K562 (cell line): ENCODE measurements around the gene ILF3. TPM values are rescaled to one million over a fixed set of nuclear protein-coding genes. Genes with fewer than 3 reads are reported as not detected.

Source experiments
- ATAC-seq: fragments of 200-7000 bp; cut with Tn5 transposase; 3 replicates; pipeline ENCODE4 v1.9.1; 2020; ENCODE audit warnings: moderate library complexity
- BruUV-seq: library from RNA; stranded (reverse); fragments of 400-500 nt; replicated peaks from 2 replicates; lab custom pipeline; 2021; lab: Mats Ljungman, UMichigan
- CTCF ChIA-PET: fragments of 300-600 bp; formaldehyde crosslinking; extraction: SDS; loops from one replicate; lab custom pipeline; 2021; ENCODE audit warnings: low intra/inter-chr PET ratio; lab: Yijun Ruan, JAX
- POLR2A ChIA-PET: fragments of 300-600, 350-650 bp; sonication (Branson Sonifier 250); formaldehyde crosslinking; extraction: SDS; loops from one replicate; lab custom pipeline; 2021; ENCODE audit warnings: antibody characterized with exemption, inconsistent platforms; lab: Yijun Ruan, JAX
- DNase-seq, 4 experiments: peaks; one replicate each; pipeline versions ENCODE4 v3.0.0 to v3.0.0-alpha.2; 2011 to 2018; ENCODE audit warnings: low spot score in 3 of 4, mixed read lengths in 3 of 4; ENCODE audit errors: extremely low read depth in 1 of 4
- FAIRE-seq: peaks from 2 replicates; lab custom pipeline; 2011; peaks lifted over from hg19 to GRCh38; lab: Jason Lieb, UNC
- H2AFZ ChIP-seq: 2 replicates; pipeline ENCODE4 v1.6.0; 2011; ENCODE audit warnings: low read depth, low read length, control low read depth, inconsistent platforms
- H3K27ac ChIP-seq: fragments of 200-600 bp; 3 replicates; pipeline ENCODE4 v1.8.0; 2011; ENCODE audit warnings: low read depth, mild to moderate bottlenecking, control low read depth, inconsistent platforms, low read length, moderate library complexity, mixed read lengths; ENCODE audit errors: extremely low read depth
- H3K27me3 ChIP-seq, 2 experiments: fragments of 300-600 bp in 1 of 2; 2 replicates in 1 of 2; 3 replicates in 1 of 2; pipeline versions ENCODE4 v1.6.0 to v1.8.0; 2011; ENCODE audit warnings: inconsistent platforms in 2 of 2, low read length in 2 of 2, mild to moderate bottlenecking in 1 of 2, mixed read lengths in 1 of 2, moderate library complexity in 1 of 2; ENCODE audit not compliant: control insufficient read depth in 2 of 2, insufficient read depth in 2 of 2
- H3K36me3 ChIP-seq: fragments of 300-600 bp; 3 replicates; pipeline ENCODE4 v1.8.0; 2011; ENCODE audit warnings: mild to moderate bottlenecking, low read length, inconsistent platforms; ENCODE audit not compliant: control insufficient read depth, insufficient read depth
- H3K4me1 ChIP-seq, 2 experiments: fragments of 200-600 bp in 1 of 2; replicated peaks in 1 of 2; 2 replicates in 1 of 2; 3 replicates in 1 of 2; pipeline versions ENCODE4 v1.5.1 to v1.8.0; 2011; ENCODE audit warnings: inconsistent platforms in 2 of 2, low read length in 2 of 2, mild to moderate bottlenecking in 1 of 2, mixed read lengths in 1 of 2, moderate library complexity in 1 of 2; ENCODE audit not compliant: control insufficient read depth in 2 of 2, insufficient read depth in 2 of 2
- H3K4me2 ChIP-seq: 2 replicates; pipeline ENCODE4 v1.6.1; 2011; ENCODE audit warnings: low read length, control low read depth, inconsistent platforms, mixed read lengths; ENCODE audit not compliant: insufficient read depth
- H3K4me3 ChIP-seq: fragments of 200-600 bp; sonication (generic), shearing (Covaris generic); 2 replicates; pipeline ENCODE4 v1.5.1; 2016; ENCODE audit warnings: control low read depth, inconsistent platforms
- H3K79me2 ChIP-seq: fragments of 200-600 bp; 3 replicates; pipeline ENCODE4 v1.8.0; 2011; ENCODE audit warnings: low read length, inconsistent platforms; ENCODE audit not compliant: control insufficient read depth, insufficient read depth
- H3K9ac ChIP-seq, 2 experiments: 2 replicates each; pipeline versions ENCODE4 v1.6.0 to v1.6.1; 2011; ENCODE audit warnings: low read depth in 2 of 2, low read length in 2 of 2, control low read depth in 1 of 2, inconsistent platforms in 1 of 2, mild to moderate bottlenecking in 1 of 2, mixed read lengths in 1 of 2; ENCODE audit not compliant: insufficient read depth in 1 of 2
- H3K9me1 ChIP-seq: one replicate; pipeline ENCODE4 v1.6.0; 2011; ENCODE audit warnings: inconsistent platforms, mild to moderate bottlenecking, low read length, moderate library complexity; ENCODE audit not compliant: control insufficient read depth, insufficient read depth
- H3K9me3 ChIP-seq: replicated peaks from 2 replicates; pipeline ENCODE4 v1.5.1; 2011; ENCODE audit warnings: low read depth, low read length, inconsistent platforms; ENCODE audit not compliant: control insufficient read depth, insufficient read depth
- H4K20me1 ChIP-seq: replicated peaks from 2 replicates; pipeline ENCODE4 v1.6.1; 2011; ENCODE audit warnings: low read length, inconsistent platforms, mixed read lengths; ENCODE audit not compliant: control insufficient read depth, insufficient read depth
- MITF ChIP-seq: IDR thresholded peaks from 2 replicates; pipeline ENCODE4 v1.6.1; 2014; ENCODE audit warnings: antibody characterized with exemption
- NFXL1 ChIP-seq: fragments of 450-650 bp; formaldehyde crosslinking; IDR thresholded peaks from 2 replicates; pipeline ENCODE4 v1.4.0; 2021; ENCODE audit warnings: mild to moderate bottlenecking
- POLR2G ChIP-seq: fragments of 200-400 bp; formaldehyde crosslinking; IDR thresholded peaks from 2 replicates; pipeline ENCODE4 v1.6.1; 2017; ENCODE audit warnings: low read depth, mild to moderate bottlenecking, antibody characterized with exemption, low read length, moderate library complexity
- RBM22 ChIP-seq: fragments of 200-400 bp; formaldehyde crosslinking; IDR thresholded peaks from 2 replicates; pipeline ENCODE4 v1.6.1; 2018; ENCODE audit warnings: low read length, low read depth; ENCODE audit not compliant: poor library complexity, severe bottlenecking
- SUPT5H ChIP-seq: fragments of 450-650 bp; IDR thresholded peaks from 2 replicates; pipeline ENCODE4 v1.6.1; 2016
- TFE3 ChIP-seq: fragments of 450-650 bp; formaldehyde crosslinking; IDR thresholded peaks from 2 replicates; pipeline ENCODE4 v1.4.0; 2020; ENCODE audit warnings: mild to moderate bottlenecking, mixed read lengths
- WGBS: fragments of 100-300 bp; shearing (Covaris generic); methylation state at CpG from one replicate; pipeline ENCODE4 v1.1.6; 2016; ENCODE audit warnings: low coverage, mixed read lengths; ENCODE audit not compliant: insufficient coverage; ENCODE audit errors: missing lambda C conversion rate; 5-methylcytosine and 5-hydroxymethylcytosine counted together
- in situ Hi-C: fragments of 300-500 bp; cut with MboI; formaldehyde crosslinking; loops from 4 replicates; pipeline ENCODE4 v1.15.0; 2018; ENCODE audit warnings: inconsistent platforms, mixed read lengths
- intact Hi-C: fragments of 100-400 bp; cut with micrococcal nuclease; formaldehyde crosslinking; loops from 2 replicates; pipeline ENCODE4 v1.14.2; 2022
- polyA plus RNA-seq, 8 experiments: library from polyadenylated mRNA; depleted of rRNA in 4 of 8; stranded (reverse) in 5 of 8; unstranded in 3 of 8; fragments of >200 nt; fragmentation: Nextera tagmentation in 2 of 8; fragmentation: Illumina TruSeq in 1 of 8; extraction: Ambion mirVana in 2 of 8; extraction: Trizol in 1 of 8; gene quantifications; 2 replicates each; pipeline versions ENCODE4 v1.2.1 to v1.2.3, GENCODE V29; 2011 to 2014; ENCODE audit warnings: inconsistent platforms in 1 of 8, missing spikeins in 1 of 8
- total RNA-seq, 7 experiments: library from RNA; depleted of rRNA in 6 of 7; stranded (reverse); fragments of >200 nt in 6 of 7; fragmentation: Illumina TruSeq in 2 of 7; extraction: Trizol in 2 of 7; gene quantifications; 2 replicates each; pipeline versions ENCODE4 v1.2.1 to v1.2.3, GENCODE V29; 2011 to 2021; ENCODE audit warnings: low replicate concordance in 1 of 7

The ILF3 gene
- total and polyA plus RNA-seq, 9 of the 15 experiments (the other 6 are each of a cell fraction or from before 2014, with no cell fraction given), result 26.0 to 453 (median 175) TPM

GRCh38 chr19:10679743-10680142, 25.6 kb downstream of the ILF3 start (continued):
- TF ChIP-seq RBM22 (peak; percentile 37), SUPT5H (no peak), TFE3 (no peak), POLR2G (peak; percentile 50; the same call in 1 of the 2 replicates)

- no peak overlapping the region for H2AFZ ChIP-seq
- no peaks in the 10 kb centered on the region for H3K27me3 ChIP-seq
- WGBS, result 98% methylated on average over 12 of the region's 15 CpGs
- no peak for DNase-seq
- intact Hi-C loops (no loop called here), in situ Hi-C loops (no loop called here)
- ChIA-PET CTCF (no interaction called here), POLR2A (interaction anchor here (0.6 to 1.3 kb wide), 4 partner anchors 9 to 31 kb away, joined by 3 to 5 read pairs (median 4); no protein-coding TSS in a partner anchor)
- BruUV-seq, result no TSS peak
- H4K20me1 ChIP-seq, result peaks cover 11% of the 10 kb centered on the region; the same call in 1 of the 2 replicates
- H3K4me3 ChIP-seq, result no peak overlapping the region
- H3K4me1 ChIP-seq, result no peaks in the 10 kb centered on the region; a peak in 1 of 5 replicates
- no peak overlapping the region for H3K4me2 ChIP-seq
- no peaks in the 10 kb centered on the region for H3K9me1 ChIP-seq
- no peak for ATAC-seq
- H3K27ac ChIP-seq, result no peak overlapping the region
- TF ChIP-seq NFXL1 (CRISPR knock-in tag) (no peak), MITF (no peak), POLR2G (peak; percentile 60)
- peaks cover 31% of the 10 kb centered on the region for H3K79me2 ChIP-seq
- H3K36me3 ChIP-seq, result peaks cover 96% of the 10 kb centered on the region
- no peaks in the 10 kb centered on the region for H3K9me3 ChIP-seq
- FAIRE-seq, result no peak
- no peak overlapping the region for H3K9ac ChIP-seq
Observed at GRCh38 chr19:10680545-10681135, 26.5 kb downstream of the ILF3 start.
